ENCODE data around the gene TMEM60.

GRCh38 chr7:77745746-77746145, 52.5 kb downstream of the TMEM60 start:
- TF ChIP-seq CBX8 (IDR thresholded peaks at IDR 0.05; ENCODE audit: borderline replicate concordance, low read depth, low read length) (no peak), POLR2AphosphoS5 (IDR thresholded peaks at IDR 0.05; ENCODE audit: low read depth, low read length) (no peak), JUN (IDR thresholded peaks at IDR 0.05; ENCODE audit: low read depth, low read length) (no peak), SP1 (IDR thresholded peaks at IDR 0.05; ENCODE audit: low read depth, low read length) (no peak), EZH2 (IDR thresholded peaks at IDR 0.05; ENCODE audit: low read depth, low read length, severe bottlenecking) (no peak), RAD21 (IDR thresholded peaks at IDR 0.05 in 1 of 2, conservative IDR thresholded peaks at IDR 0.05 in 1 of 2; ENCODE audit: low read depth in 2 of 2, low read length in 2 of 2) (no peak), RFX5 (IDR thresholded peaks at IDR 0.05; ENCODE audit: borderline replicate concordance, low read depth, low read length) (no peak), ATF3 (IDR thresholded peaks at IDR 0.05; ENCODE audit: insufficient read depth, low read depth, low read length) (no peak), SIN3A (conservative IDR thresholded peaks at IDR 0.05 in 1 of 2, IDR thresholded peaks at IDR 0.05 in 1 of 2; ENCODE audit: low read depth in 1 of 2, low read length in 2 of 2) (no peak), ZNF274 (IDR thresholded peaks at IDR 0.05; ENCODE audit: borderline replicate concordance, extremely low read depth, low read length) (no peak), POLR2A (IDR thresholded peaks at IDR 0.05; ENCODE audit: control extremely low read depth in 1 of 2, low read depth in 2 of 2, low read length in 2 of 2) (no peak), ATF2 (IDR thresholded peaks at IDR 0.05; ENCODE audit: low read length) (no peak)
- TF ChIP-seq, protein P1, sequence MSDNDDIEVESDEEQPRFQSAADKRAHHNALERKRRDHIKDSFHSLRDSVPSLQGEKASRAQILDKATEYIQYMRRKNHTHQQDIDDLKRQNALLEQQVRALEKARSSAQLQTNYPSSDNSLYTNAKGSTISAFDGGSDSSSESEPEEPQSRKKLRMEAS (IDR thresholded peaks at IDR 0.05): no peak
- TF ChIP-seq, protein P2, sequence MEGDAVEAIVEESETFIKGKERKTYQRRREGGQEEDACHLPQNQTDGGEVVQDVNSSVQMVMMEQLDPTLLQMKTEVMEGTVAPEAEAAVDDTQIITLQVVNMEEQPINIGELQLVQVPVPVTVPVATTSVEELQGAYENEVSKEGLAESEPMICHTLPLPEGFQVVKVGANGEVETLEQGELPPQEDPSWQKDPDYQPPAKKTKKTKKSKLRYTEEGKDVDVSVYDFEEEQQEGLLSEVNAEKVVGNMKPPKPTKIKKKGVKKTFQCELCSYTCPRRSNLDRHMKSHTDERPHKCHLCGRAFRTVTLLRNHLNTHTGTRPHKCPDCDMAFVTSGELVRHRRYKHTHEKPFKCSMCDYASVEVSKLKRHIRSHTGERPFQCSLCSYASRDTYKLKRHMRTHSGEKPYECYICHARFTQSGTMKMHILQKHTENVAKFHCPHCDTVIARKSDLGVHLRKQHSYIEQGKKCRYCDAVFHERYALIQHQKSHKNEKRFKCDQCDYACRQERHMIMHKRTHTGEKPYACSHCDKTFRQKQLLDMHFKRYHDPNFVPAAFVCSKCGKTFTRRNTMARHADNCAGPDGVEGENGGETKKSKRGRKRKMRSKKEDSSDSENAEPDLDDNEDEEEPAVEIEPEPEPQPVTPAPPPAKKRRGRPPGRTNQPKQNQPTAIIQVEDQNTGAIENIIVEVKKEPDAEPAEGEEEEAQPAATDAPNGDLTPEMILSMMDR (IDR thresholded peaks at IDR 0.05; ENCODE audit: control extremely low read depth in 1 of 3, insufficient read depth in 1 of 3, low read depth in 1 of 3, low read length in 3 of 3): no peak
